Lower leg skin (tissue), 4 donors: Measurements from ENCODE around the gene TNNI3K. TPM values are rescaled to one million over a fixed set of nuclear protein-coding genes. Genes with fewer than 3 reads are reported as not detected.

Source experiments
- DNase-seq, 2 donors: peaks; one replicate each; pipeline ENCODE4 v3.0.0-alpha.2; 2019; ENCODE audit warnings: low spot score in 2 of 2
- H3K4me3 ChIP-seq: fragments of 200-600 bp; sonication (generic); 2 replicates; pipeline ENCODE4 v1.5.1; 2017; ENCODE audit warnings: mild to moderate bottlenecking, low read depth; ENCODE audit not compliant: poor library complexity, severe bottlenecking
- POLR2A ChIP-seq, 2 donors: fragments of 450-650 bp; IDR thresholded peaks; one replicate each; pipeline ENCODE4 v1.6.1; 2016 to 2017; ENCODE audit warnings: antibody characterized with exemption in 2 of 2, mild to moderate bottlenecking in 1 of 2, moderate library complexity in 1 of 2
- WGBS, 2 donors: methylation state at CpG; one replicate each; pipeline ENCODE4 v1.1.5; 2018; 5-methylcytosine and 5-hydroxymethylcytosine counted together
- intact Hi-C: fragments of 100-400 bp; cut with DNase I; formaldehyde crosslinking; loops from one replicate; pipeline ENCODE4 v1.15.0; 2023; ENCODE audit warnings: low total_unique reads
- total RNA-seq, 4 donors: library from RNA; depleted of rRNA; stranded (reverse); fragments of >200 nt; gene quantifications; one replicate each; pipeline ENCODE4 v1.1.0, GENCODE V29; 2016
- TF ChIP-seq, protein P1 (sequence below), 3 donors: fragments of 450-650 bp; IDR thresholded peaks; one replicate each; pipeline ENCODE4 v1.5.1; 2016; ENCODE audit warnings: antibody characterized with exemption in 3 of 3, mild to moderate bottlenecking in 3 of 3, moderate library complexity in 2 of 3

Gene TNNI3K
- total RNA-seq, 4 donors from 2014 or later, result 0.75 to 2.2 TPM; not detected in 2

DNA sequence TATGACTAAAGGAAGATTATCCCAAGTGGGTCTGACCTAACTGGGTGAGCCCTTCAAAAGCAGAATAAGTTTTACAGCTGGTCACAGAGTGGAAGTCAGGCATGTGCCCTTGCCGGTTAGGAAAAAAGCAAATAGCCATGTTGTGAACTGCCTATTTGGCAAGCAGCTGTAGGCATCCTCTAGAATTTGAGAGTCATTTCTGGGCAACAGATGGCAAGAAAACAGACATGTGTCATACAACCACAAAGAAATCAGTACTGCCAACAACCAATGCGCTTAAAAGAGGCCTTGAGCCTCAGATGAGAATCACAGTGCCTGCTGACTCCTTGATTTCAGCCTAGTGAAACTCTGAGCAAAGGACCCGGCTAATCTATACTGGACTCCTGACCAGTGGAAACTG, 250.4 kb downstream of the TNNI3K start:
- no peak overlapping the region for H3K4me3 ChIP-seq
- intact Hi-C loops, result no loop called here
- no peak for DNase-seq
- no peak for TF ChIP-seq POLR2A (IDR thresholded peaks at IDR 0.05)
- TF ChIP-seq, protein P1, sequence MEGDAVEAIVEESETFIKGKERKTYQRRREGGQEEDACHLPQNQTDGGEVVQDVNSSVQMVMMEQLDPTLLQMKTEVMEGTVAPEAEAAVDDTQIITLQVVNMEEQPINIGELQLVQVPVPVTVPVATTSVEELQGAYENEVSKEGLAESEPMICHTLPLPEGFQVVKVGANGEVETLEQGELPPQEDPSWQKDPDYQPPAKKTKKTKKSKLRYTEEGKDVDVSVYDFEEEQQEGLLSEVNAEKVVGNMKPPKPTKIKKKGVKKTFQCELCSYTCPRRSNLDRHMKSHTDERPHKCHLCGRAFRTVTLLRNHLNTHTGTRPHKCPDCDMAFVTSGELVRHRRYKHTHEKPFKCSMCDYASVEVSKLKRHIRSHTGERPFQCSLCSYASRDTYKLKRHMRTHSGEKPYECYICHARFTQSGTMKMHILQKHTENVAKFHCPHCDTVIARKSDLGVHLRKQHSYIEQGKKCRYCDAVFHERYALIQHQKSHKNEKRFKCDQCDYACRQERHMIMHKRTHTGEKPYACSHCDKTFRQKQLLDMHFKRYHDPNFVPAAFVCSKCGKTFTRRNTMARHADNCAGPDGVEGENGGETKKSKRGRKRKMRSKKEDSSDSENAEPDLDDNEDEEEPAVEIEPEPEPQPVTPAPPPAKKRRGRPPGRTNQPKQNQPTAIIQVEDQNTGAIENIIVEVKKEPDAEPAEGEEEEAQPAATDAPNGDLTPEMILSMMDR (IDR thresholded peaks at IDR 0.05), result no peak
- 73 to 81% methylated on average over 3 of the region's 3 CpGs for WGBS, 2 donors

DNA sequence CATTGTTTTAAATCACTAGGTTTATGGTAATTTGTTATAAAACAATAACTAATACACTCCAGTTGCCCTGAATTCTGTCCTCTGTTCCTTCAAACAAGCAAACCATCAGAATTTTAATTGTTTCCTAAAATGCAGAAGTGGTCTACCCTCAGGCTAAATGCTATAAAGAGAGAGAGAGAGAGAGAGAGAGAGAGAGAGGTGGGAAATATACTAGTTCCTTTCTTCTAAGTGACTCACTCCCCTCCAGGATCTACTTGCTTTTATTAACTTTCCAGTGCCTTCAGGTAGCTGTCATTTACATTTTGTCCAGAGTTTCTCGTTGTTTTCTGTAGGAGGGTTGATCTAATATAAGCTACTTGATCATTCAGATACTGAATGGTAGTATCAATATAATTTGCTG, 250.8 kb downstream of the TNNI3K start:
- WGBS, 2 donors, result 39 to 62% methylated on average over 1 of the region's 1 CpG
- intact Hi-C loops, result no loop called here
- no peak for TF ChIP-seq POLR2A (IDR thresholded peaks at IDR 0.05)
- TF ChIP-seq, protein P1 (IDR thresholded peaks at IDR 0.05), result no peak

DNA sequence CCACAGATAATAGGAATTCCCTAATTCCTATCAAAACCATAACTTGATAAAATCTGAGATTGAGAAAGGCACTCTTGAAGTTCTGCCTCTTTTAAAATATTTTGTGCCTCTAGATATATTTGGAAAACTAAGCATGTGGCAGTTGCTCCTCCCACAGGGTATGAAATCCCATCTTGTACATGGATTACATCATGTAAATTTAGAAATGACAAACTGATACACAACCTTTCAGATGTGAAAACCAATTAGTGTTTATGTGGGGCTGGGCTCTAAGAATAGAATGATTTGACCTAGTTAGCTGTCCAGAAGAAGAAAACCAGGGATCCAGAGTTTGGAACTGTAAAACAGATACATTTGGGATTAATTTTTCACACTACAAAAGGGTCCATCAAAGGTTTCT, 261.5 kb downstream of the TNNI3K start:
- no peak for TF ChIP-seq POLR2A (IDR thresholded peaks at IDR 0.05)
- TF ChIP-seq, protein P1 (IDR thresholded peaks at IDR 0.05), result no peak
- intact Hi-C loops, result no loop called here
- DNase-seq, result no peak
- no peak overlapping the region for H3K4me3 ChIP-seq

More for the DNA sequence above, 250.8 kb downstream of the TNNI3K start:
- no peak for DNase-seq
- no peak overlapping the region for H3K4me3 ChIP-seq

DNA sequence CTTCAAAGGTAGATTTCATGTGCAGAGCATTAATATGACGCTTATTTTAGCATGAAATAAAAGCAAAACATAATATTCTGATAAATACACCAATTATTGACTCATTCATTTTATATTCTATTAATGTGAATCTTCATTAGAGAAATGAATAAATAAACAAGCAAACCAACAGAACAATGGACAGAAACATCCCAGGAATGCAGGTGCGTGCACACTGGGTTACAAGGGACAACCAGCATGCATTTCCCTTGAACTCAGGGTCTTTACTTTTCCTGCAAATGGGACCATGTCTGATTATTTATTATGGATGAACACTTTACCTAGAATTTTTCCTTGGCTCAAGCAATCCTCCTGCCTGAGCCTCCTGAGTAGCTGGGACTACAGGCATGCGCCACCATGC, 263.7 kb downstream of the TNNI3K start:
- TF ChIP-seq, protein P1 (IDR thresholded peaks at IDR 0.05), result no peak
- TF ChIP-seq POLR2A (IDR thresholded peaks at IDR 0.05), result no peak
- intact Hi-C loops, result no loop called here
- WGBS, 2 donors, result 81 to 92% methylated on average over 3 of the region's 3 CpGs

DNA sequence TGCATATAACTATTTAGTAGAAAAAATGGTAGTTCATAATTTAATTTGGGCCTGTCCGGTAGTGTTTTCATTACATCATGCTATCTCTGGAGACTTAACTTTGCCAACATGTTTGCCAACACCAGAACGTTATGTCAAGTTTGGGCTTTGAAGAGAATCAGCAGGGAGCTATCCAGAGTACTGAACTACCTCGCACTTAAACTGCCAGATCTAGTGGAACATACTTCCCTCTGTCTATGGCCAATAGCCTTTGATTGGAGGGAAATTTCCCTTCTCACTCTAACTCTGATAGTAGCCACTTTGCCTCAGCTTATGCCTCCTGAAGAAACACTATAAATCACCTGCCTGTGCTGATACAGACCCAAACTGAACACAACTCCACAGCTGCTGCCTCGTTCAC, 267.2 kb downstream of the TNNI3K start:
- TF ChIP-seq POLR2A (IDR thresholded peaks at IDR 0.05), result no peak
- TF ChIP-seq, protein P1 (IDR thresholded peaks at IDR 0.05), result no peak
- no peak overlapping the region for H3K4me3 ChIP-seq
- intact Hi-C loops, result no loop called here
- WGBS, 2 donors, result 28 to 34% methylated on average over 4 of the region's 4 CpGs
- DNase-seq, result no peak

More for the DNA sequence above, 263.7 kb downstream of the TNNI3K start:
- DNase-seq, result no peak
- no peak overlapping the region for H3K4me3 ChIP-seq

DNA sequence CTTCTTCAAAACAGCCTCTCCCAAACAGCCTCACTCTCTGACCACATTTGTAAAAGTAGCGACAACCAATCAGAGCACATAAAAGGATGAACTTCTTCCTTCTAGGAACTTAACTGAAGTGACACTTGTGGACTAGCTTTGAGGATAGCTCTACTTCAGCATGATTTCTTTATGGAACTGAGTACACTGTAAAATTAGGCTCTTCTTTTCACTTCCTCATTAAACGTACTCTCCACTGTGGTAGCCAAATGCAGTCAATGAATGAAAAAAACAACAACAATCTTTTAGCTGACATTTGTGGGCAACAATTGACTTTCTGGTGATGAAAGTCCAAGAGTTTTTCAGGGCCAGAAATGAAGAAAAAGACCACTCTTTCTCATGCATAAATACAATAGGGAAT, 267.7 kb downstream of the TNNI3K start:
- no peak for TF ChIP-seq POLR2A (IDR thresholded peaks at IDR 0.05)
- TF ChIP-seq, protein P1 (IDR thresholded peaks at IDR 0.05), result no peak
- intact Hi-C loops, result no loop called here
- H3K4me3 ChIP-seq, result no peak overlapping the region
- DNase-seq, result no peak
- 73 to 75% methylated on average over 2 of the region's 2 CpGs for WGBS, 2 donors
